ENCODE data around the gene CYBC1. TPM values are rescaled to one million over a fixed set of nuclear protein-coding genes. Genes with fewer than 3 reads are reported as not detected.
A peak's percentile ranks its signal among the peaks of the same experiment; 100 is the strongest.

CYBC1 gene
- total RNA-seq, 1 experiment from 2014 or later, result 71.7 TPM

DNA sequence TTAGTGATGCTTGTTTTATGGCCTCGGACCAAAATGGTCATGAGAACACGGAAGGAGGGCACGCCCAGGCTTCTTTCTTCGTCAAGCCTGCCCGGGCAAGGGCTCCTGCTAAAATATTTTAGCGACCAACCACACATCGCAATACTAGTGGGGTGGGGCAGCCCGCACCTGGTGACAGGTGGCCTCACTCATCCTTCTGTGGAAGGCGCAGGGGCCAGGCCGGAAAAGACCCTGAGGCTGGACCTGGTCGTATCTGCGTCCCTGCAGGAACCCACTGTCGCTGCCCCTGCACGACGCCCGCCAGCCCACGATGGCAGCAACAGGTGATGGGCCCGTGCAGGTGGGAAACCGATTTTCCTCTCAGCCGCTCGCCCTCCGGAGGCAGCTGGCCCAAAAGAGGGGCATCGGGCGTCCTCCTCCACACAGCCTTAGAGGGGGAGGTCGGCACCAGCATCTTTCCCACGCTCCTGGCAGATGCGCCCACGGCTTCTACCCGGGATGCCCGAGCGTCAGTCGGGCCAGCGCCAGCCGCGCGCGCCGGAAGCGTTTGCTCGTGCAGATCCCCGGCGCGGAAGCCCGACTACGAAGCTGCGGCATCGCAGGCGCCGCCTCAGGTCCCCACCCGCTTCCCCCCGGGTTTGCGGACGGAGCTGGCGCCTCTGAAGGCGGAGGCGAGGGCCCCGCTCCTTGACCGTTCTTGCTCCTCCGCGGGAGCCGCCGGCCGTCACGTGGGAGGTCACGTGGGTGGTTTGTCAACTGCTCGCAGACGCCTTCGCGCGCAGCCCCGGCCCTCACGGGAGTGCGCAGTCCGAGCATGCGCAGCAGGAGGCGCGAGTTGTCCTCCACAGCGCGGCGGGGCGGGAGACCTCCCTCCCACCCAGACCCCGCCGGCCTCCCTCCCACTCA lies 46.2 kb upstream of the CYBC1 start (continued):
- TF ChIP-seq, protein P1, sequence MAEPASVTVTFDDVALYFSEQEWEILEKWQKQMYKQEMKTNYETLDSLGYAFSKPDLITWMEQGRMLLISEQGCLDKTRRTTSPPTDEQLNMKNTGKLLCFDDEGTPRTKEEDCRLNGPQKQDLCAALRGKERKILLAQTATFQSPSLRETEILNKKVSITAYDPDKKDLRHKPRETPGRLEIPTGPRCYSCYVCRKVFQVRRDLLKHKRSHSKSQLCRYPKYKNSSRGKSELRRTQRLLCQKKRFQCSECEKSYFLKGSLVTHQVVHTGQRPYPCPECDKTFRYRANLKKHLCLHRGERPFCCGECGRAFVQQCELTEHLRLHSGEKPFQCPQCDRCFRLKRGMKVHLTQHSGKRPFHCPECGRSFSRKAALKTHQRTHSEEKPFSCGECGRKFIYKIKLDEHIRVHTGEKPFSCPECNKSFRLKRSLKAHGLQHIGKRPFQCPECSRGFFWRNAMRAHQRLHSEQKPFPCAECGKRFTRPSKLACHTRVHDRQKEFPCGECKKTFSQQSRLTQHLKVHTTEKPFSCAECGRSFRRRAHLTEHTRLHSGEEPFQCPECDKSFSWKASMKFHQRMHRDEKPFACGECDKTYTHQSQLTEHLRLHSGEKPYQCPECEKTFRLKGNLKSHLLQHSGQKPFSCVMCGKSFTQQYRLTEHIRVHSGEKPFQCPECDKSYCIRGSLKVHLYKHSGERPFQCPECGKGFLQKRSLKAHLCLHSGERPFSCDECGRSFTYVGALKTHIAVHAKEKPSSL (CRISPR knock-in tag; conservative IDR thresholded peaks at IDR 0.05), result no peak
- TF ChIP-seq SP1 (CRISPR knock-in tag; conservative IDR thresholded peaks at IDR 0.05), result peak; percentile 53; the same call in 1 of the 2 replicates
- TF ChIP-seq, protein P2, sequence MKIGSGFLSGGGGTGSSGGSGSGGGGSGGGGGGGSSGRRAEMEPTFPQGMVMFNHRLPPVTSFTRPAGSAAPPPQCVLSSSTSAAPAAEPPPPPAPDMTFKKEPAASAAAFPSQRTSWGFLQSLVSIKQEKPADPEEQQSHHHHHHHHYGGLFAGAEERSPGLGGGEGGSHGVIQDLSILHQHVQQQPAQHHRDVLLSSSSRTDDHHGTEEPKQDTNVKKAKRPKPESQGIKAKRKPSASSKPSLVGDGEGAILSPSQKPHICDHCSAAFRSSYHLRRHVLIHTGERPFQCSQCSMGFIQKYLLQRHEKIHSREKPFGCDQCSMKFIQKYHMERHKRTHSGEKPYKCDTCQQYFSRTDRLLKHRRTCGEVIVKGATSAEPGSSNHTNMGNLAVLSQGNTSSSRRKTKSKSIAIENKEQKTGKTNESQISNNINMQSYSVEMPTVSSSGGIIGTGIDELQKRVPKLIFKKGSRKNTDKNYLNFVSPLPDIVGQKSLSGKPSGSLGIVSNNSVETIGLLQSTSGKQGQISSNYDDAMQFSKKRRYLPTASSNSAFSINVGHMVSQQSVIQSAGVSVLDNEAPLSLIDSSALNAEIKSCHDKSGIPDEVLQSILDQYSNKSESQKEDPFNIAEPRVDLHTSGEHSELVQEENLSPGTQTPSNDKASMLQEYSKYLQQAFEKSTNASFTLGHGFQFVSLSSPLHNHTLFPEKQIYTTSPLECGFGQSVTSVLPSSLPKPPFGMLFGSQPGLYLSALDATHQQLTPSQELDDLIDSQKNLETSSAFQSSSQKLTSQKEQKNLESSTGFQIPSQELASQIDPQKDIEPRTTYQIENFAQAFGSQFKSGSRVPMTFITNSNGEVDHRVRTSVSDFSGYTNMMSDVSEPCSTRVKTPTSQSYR (CRISPR knock-in tag; IDR thresholded peaks at IDR 0.05), result peak; percentile 84; the same call in 1 of the 2 replicates
- TF ChIP-seq KAT7 (CRISPR knock-in tag; IDR thresholded peaks at IDR 0.05; ENCODE audit: borderline replicate concordance), result 0 out of 2 replicates have a peak, but pooled peaks have one; percentile 66
- no peak for TF ChIP-seq RORB (CRISPR knock-in tag; IDR thresholded peaks at IDR 0.05)
- no peak for TF ChIP-seq ZNF396 (CRISPR knock-in tag; IDR thresholded peaks at IDR 0.05; ENCODE audit: borderline replicate concordance)
- TF ChIP-seq PRDM15 (CRISPR knock-in tag; IDR thresholded peaks at IDR 0.05), result peak; percentile 56; the same call in 1 of the 2 replicates
- TF ChIP-seq RELA (CRISPR knock-in tag; IDR thresholded peaks at IDR 0.05; ENCODE audit: borderline replicate concordance), result peak; percentile 95; the same call in 1 of the 2 replicates
- TF ChIP-seq IRF1 (CRISPR knock-in tag; IDR thresholded peaks at IDR 0.05), result no peak; the same call in 1 of the 2 replicates
- peak; percentile 68; the same call in 1 of the 2 replicates for TF ChIP-seq ZNF219 (CRISPR knock-in tag; IDR thresholded peaks at IDR 0.05; ENCODE audit: borderline replicate concordance)
- TF ChIP-seq, protein P3, sequence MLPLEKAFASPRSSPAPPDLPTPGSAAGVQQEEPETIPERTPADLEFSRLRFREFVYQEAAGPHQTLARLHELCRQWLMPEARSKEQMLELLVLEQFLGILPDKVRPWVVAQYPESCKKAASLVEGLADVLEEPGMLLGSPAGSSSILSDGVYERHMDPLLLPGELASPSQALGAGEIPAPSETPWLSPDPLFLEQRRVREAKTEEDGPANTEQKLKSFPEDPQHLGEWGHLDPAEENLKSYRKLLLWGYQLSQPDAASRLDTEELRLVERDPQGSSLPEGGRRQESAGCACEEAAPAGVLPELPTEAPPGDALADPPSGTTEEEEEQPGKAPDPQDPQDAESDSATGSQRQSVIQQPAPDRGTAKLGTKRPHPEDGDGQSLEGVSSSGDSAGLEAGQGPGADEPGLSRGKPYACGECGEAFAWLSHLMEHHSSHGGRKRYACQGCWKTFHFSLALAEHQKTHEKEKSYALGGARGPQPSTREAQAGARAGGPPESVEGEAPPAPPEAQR (CRISPR knock-in tag; IDR thresholded peaks at IDR 0.05), result no peak
- peak; percentile 74; the same call in 1 of the 2 replicates for TF ChIP-seq ZNF138 (CRISPR knock-in tag; conservative IDR thresholded peaks at IDR 0.05)
- TF ChIP-seq NFATC4 (CRISPR knock-in tag; IDR thresholded peaks at IDR 0.05), result no peak

Data from WTC11 (cell line).